ENCODE data around the gene ZNRF3.

ZNRF3 gene

DNA sequence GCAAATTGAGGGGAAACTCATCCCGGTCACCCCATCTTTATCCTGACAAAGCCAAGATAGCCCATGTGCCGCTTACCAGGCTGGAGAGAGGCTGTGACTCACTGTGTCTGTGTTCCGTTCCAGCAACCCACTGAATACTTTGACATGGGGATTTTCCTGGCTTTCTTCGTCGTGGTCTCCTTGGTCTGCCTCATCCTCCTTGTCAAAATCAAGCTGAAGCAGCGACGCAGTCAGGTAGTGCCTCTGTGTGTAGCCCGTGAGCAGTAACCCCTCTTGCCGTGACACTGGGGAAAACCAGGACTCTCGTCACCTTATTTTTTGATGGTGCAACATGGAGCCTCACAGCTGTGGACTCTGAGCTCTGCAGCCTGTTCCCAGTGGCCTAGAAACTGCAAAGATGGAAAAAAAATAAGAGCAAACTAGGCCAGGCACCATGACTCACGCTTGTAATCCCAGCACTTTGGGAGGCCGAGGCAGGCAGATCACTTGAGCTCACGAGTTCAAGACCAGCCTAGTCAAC lies 161.3 kb downstream of the ZNRF3 start:
- no peak for DNase-seq

- no peak for DNase-seq
These were observed 165.7 kb downstream of the ZNRF3 start for GRCh38 chr22:29048822-29049654.

- DNase-seq = no peak
These were observed 166.4 kb downstream of the ZNRF3 start for GRCh38 chr22:29049655-29050263.

GRCh38 chr22:29050457-29050856 lies 167.1 kb downstream of the ZNRF3 start:
- DNase-seq = no peak

DNA sequence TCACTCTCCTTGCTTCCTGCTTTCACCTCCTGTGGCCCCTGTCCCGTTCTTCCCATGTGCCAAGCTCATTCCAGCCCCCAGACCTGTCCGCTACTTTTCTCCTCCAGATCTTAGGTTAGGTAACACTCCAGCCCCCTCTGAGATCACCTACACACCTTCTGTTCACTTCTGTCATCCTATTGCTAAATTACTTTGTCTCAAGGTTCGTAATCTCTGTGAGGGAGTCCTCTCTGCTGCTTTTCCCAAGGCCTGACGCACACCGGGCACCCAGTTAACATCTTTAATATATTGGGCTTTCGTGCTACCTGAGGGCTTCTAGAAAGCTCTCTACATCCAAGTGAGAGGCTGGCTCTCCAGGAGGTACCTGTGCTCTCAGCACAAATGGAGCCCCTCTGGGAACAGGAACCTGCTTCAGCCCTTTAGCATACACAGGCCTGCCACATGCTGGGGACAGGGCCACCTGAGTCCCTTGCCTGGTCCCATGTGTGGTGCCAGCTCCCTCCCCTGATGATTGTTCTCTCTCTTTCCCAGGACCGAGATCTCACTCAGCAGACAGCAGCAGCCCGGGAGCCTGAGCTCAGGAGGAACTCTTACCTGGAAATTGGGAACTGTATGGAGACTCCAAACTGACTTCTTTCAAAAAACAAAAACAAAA lies 169.8 kb downstream of the ZNRF3 start:
- no peak for DNase-seq

GRCh38 chr22:29054251-29054767 lies 170.9 kb downstream of the ZNRF3 start:
- no peak for DNase-seq

DNA sequence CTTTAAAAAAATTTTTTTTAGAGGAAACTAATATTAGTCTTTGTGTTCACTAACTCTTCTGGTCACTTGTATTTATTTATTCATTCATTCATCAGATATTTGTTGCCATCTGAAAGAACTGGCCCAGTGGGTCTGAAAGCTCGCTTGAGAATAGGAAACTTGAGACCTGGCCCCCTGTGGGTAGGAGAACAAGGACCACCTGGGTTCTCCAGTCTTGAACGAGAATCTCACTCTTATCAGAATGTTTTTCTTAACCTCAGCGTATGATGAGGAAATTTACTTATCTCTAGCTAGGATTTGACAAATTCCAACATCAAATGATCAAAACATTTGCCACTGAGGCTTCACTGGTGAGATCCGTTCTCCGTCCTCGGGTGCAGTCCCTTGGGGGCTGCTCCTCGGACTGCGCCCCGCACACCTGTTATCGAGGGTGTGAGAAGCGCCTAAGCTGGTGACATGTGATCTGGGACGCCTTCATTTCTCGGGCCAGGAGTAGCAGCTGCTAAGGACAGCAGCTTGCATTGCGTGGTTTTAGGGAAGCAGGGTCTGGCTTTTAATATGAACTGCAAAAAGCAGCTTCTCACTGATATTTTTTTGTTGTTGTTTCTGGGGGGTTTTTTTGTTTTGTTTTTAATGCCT lies 171.9 kb downstream of the ZNRF3 start:
- no peak for DNase-seq

DNA sequence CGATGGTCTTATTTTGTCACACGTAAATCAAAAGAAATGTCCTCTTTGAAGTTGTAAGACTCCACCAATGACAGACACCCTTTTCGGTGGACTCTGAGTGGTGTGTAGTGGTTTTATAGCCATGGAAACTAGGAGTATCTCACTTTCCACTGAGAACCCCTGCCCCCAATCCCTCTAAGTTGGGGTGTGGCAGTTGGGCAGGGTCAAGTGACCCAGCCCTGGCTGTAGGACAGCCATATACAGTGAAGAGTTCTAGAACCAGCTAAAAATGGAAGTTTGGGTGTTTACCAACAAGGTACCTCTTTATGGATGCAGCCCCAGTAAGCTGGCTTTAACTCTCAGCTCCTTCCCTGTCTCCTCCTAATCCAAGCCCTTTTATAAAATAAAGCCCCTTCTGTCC lies 173.1 kb downstream of the ZNRF3 start:
- no peak for DNase-seq

GRCh38 chr22:29060251-29060869 lies 177.0 kb downstream of the ZNRF3 start:
- no peak for DNase-seq

DNA sequence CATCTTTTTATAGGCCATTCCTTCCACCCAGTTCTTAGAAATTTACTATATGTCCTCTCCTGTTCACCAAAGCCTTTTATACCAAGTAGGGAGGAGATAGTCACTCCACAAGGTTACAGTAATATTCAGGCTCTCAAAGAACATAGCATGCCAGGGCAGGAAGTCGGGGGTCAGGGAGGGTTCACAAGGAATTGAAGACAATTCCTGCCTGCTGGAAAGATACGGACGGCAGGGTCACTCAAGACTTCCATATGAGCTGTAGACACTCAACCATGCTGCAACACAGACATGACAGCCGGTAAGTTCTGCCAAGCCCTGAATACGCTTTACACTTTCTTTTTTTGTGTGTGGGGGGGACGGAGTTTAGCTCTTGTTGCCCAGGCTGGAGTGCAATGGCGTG lies 177.6 kb downstream of the ZNRF3 start:
- no peak for DNase-seq

DNA sequence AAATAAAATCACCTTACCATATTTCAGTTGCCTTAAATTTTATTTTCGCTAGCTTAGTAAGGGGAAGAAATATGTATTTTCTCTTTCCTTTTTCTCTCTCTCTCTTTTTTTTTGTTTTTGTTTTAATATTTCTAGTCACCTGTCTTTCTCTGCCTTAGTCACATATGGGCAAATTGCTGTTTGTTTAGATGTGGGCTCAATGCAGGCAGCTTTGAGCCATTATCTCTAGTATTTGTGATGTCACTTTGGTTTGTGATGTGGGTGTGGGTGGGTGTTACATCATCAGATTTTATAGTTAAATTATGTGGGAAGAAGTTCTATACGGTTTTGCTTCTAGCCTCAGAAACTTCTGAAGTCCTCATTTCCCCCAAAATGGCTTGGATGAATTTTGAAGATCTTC lies 178.4 kb downstream of the ZNRF3 start, which contains the start of gene C22orf31:
Gene C22orf31 (minus strand): TSS at position 59 of the 400 bp plus-strand sequence. CDS start 39 bp downstream, at position 20.
- DNase-seq = no peak

GRCh38 chr22:29062286-29062821 lies 179.0 kb downstream of the ZNRF3 start:
- no peak for DNase-seq

DNA sequence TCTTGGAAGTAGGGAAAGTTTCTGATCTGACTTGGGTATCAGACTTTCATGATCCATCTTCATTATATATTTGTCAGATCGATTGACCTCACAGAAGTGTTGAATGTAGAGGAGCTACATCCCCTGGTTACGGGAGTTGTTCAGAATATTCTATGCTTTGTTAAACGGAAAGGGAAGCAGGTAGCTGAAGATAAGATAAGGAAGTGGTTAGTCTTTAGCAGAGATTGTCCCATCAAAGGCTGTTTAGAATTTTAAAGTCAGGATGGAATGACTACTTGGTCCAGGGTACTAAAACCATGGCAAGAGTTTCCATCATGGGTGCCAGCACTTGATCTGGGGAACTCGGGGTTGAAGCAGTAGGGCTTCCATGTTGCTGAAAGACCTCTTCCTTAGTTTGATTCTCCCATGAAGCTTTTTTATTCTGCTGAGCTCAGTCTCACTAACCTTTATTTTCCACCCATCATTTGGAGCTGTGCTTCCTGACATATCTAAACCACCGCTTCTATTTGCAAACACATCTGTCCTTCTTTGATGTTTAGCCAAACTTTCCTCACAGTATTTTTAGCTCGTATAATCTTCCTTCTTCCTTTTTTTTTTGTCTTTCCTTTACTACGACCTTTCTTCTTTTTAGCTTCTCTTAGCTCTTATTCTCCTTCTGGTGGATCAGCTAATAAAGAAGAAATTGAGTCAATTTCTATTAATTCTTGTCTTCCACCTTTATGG lies 182.3 kb downstream of the ZNRF3 start:
- no peak for DNase-seq

DNA sequence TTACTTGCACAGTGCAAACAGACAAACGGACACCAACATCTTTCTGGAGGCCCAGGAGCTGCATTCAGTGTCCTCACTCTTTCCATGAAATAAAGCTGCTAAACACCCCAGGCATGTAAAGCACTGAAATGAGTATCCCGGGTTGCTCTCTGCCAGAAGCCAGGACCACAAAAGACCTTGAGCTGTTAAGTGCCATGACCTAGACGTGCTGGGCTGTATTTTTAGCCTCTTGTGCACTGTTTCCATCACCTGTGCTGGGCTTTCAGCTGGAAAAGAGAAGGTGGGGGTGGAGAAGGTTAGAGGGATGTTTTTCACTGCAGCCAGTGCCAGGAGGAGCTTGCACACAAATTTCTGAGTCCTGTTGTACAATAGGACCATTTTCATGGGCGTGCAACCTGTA lies 186.1 kb downstream of the ZNRF3 start:
- no peak for DNase-seq

- DNase-seq = no peak
These were observed 187.1 kb downstream of the ZNRF3 start for GRCh38 chr22:29070490-29070889.

GRCh38 chr22:29071261-29072045 lies 188.1 kb downstream of the ZNRF3 start:
- DNase-seq = peak; percentile 22 to 23

GRCh38 chr22:29072193-29072978 lies 189.0 kb downstream of the ZNRF3 start:
- DNase-seq = peak; percentile 81

DNA sequence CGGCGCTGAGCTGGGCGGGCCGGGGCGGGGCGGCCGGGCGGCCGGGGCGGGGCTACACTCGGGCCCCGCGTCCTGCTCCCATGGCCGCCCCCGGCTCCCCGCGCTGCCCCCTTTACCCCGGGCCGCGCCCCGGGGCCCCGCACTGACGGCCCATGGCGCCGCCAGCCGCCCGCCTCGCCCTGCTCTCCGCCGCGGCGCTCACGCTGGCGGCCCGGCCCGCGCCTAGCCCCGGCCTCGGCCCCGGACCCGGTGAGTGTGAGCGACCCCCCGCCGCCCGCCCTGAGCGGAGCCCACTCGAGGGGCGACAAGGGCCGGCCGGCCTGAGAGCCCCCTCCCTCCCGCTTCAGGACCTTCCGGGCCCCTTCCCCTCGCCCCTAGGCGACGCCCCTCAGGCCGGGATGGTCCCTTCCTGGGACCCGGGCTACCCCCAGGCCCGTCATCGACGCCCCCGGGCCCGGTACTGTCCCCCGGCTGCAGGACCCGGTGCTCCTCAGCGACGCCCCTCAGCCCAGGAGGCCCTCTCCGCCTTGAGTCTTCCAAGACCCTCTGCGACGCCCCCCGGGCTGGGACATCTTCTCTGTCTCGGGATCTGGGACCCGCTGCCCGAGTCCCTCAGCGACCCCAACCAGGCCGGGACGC lies 189.7 kb downstream of the ZNRF3 start, which contains the start of gene KREMEN1:
Gene KREMEN1 (plus strand): TSS at position 57 of the 639 bp plus-strand sequence. CDS start 96 bp downstream, at position 153.
- DNase-seq = peak in 1 of 2 donors; percentile 6
